Keratinocyte (primary cell): ENCODE results near the gene KLRD1. TPM values are rescaled to one million over a fixed set of nuclear protein-coding genes. Genes with fewer than 3 reads are reported as not detected.

Experiments
- DNase-seq: peaks from one replicate; pipeline ENCODE4 v3.0.0-alpha.2; 2011; ENCODE audit warnings: low read depth, missing footprints, low spot score
- FAIRE-seq: peaks from 2 replicates; lab custom pipeline; 2011; peaks lifted over from hg19 to GRCh38; lab: Jason Lieb, UNC
- H2AFZ ChIP-seq: 2 replicates; pipeline ENCODE4 v1.6.0; 2012; ENCODE audit warnings: low read length, control low read depth, inconsistent platforms; ENCODE audit not compliant: control insufficient read depth
- H3K27ac ChIP-seq: 2 replicates; pipeline ENCODE4 v1.5.1; 2011; ENCODE audit warnings: low read length; ENCODE audit not compliant: control insufficient read depth, insufficient read depth
- H3K27me3 ChIP-seq: 3 replicates; pipeline ENCODE4 v1.6.0; 2011; ENCODE audit warnings: low read length; ENCODE audit not compliant: control insufficient read depth, insufficient read depth; ENCODE audit errors: extremely low read depth
- H3K36me3 ChIP-seq, 2 experiments: 2 replicates in 1 of 2; 3 replicates in 1 of 2; pipeline ENCODE4 v1.5.1; 2011; ENCODE audit warnings: low read length in 2 of 2, mild to moderate bottlenecking in 1 of 2; ENCODE audit not compliant: control insufficient read depth in 2 of 2, insufficient read depth in 2 of 2; ENCODE audit errors: extremely low read depth in 1 of 2
- H3K4me1 ChIP-seq: 3 replicates; pipeline ENCODE4 v1.5.1; 2011; ENCODE audit warnings: low read length; ENCODE audit not compliant: control insufficient read depth, insufficient read depth; ENCODE audit errors: extremely low read depth
- H3K4me2 ChIP-seq: 3 replicates; pipeline ENCODE4 v1.6.0; 2011; ENCODE audit warnings: low read depth, low read length; ENCODE audit not compliant: control insufficient read depth, insufficient read depth; ENCODE audit errors: extremely low read depth
- H3K4me3 ChIP-seq, 3 experiments: fragments of 200-600 bp in 1 of 3; sonication (generic) in 1 of 3; 2 replicates in 2 of 3; 3 replicates in 1 of 3; pipeline ENCODE4 v1.5.1; 2011 to 2016; ENCODE audit warnings: low read length in 3 of 3, mild to moderate bottlenecking in 3 of 3, control low read depth in 2 of 3, inconsistent platforms in 1 of 3, low read depth in 1 of 3, mixed read lengths in 1 of 3, mixed run types in 1 of 3, moderate library complexity in 1 of 3; ENCODE audit not compliant: control insufficient read depth in 2 of 3, insufficient read depth in 2 of 3; ENCODE audit errors: extremely low read depth in 1 of 3
- H3K79me2 ChIP-seq: 2 replicates; pipeline ENCODE4 v1.6.0; 2012; ENCODE audit warnings: low read length; ENCODE audit not compliant: control insufficient read depth, insufficient read depth
- H3K9ac ChIP-seq: 3 replicates; pipeline ENCODE4 v1.6.0; 2011; ENCODE audit warnings: low read length; ENCODE audit not compliant: control insufficient read depth, insufficient read depth; ENCODE audit errors: extremely low read depth
- H3K9me1 ChIP-seq: 3 replicates; pipeline ENCODE4 v1.6.0; 2011; ENCODE audit warnings: low read length; ENCODE audit not compliant: control insufficient read depth, insufficient read depth; ENCODE audit errors: extremely low read depth
- H3K9me3 ChIP-seq: 2 replicates; pipeline ENCODE4 v1.5.1; 2012; ENCODE audit warnings: low read depth, low read length; ENCODE audit not compliant: control insufficient read depth
- H4K20me1 ChIP-seq: 3 replicates; pipeline ENCODE4 v1.6.0; 2011; ENCODE audit warnings: low read length; ENCODE audit not compliant: control insufficient read depth, insufficient read depth; ENCODE audit errors: extremely low read depth
- CTCF ChIP-seq, 3 experiments: IDR thresholded peaks in 1 of 3; conservative IDR thresholded peaks in 1 of 3; optimal IDR thresholded peaks in 1 of 3; 2 replicates in 2 of 3; 3 replicates in 1 of 3; pipeline versions ENCODE3 to v1.5.1; 2011; ENCODE audit warnings: low read length in 3 of 3, mild to moderate bottlenecking in 3 of 3, moderate library complexity in 2 of 3, control low read depth in 1 of 3, inconsistent platforms in 1 of 3; ENCODE audit not compliant: insufficient read depth in 2 of 3; ENCODE audit errors: extremely low read depth in 1 of 3
- EZH2 ChIP-seq: IDR thresholded peaks from one replicate; pipeline ENCODE4 v1.6.1; 2012; ENCODE audit warnings: inconsistent platforms, mild to moderate bottlenecking, low read length, moderate library complexity
- dilution Hi-C: fragments of 300-500 bp; cut with MboI; formaldehyde crosslinking; loops from one replicate; pipeline ENCODE4 v1.7.0; 2020; ENCODE audit warnings: low sequenced_read_pairs; ENCODE audit not compliant: extremely low pct_ligation_motif_present
- polyA plus RNA-seq, 5 experiments: library from polyadenylated mRNA; depleted of rRNA in 3 of 5; stranded (reverse) in 3 of 5; stranded (forward) in 1 of 5; unstranded in 1 of 5; fragments of >200 nt; gene quantifications; 1 replicate in 1 of 5; 2 replicates in 3 of 5; 3 replicates in 1 of 5; pipeline versions ENCODE4 v1.2.1 to v1.2.3, GENCODE V29; 2011 to 2012; ENCODE audit warnings: missing spikeins in 2 of 5, low read depth in 1 of 5, low replicate concordance in 1 of 5

Gene KLRD1
- polyA plus RNA-seq, 1 donor (not counting 4 experiments of a cell fraction or from before 2014, with no cell fraction given) = under 0.01 TPM

GRCh38 chr12:10362828-10363657 lies 55.4 kb downstream of the KLRD1 start:
- H3K9ac ChIP-seq = peak overlapping the region; percentile 86
- peaks cover 44% of the 10 kb centered on the region for H3K4me1 ChIP-seq
- H3K79me2 ChIP-seq = peaks cover 22% of the 10 kb centered on the region
- H3K4me2 ChIP-seq = peak overlapping the region; percentile 90
- H4K20me1 ChIP-seq = no peaks in the 10 kb centered on the region
- TF ChIP-seq CTCF (optimal IDR thresholded peaks at IDR 0.05 in 1 of 3, IDR thresholded peaks at IDR 0.05 in 1 of 3, conservative IDR thresholded peaks at IDR 0.05 in 1 of 3; ENCODE audit: extremely low read depth in 1 of 3, insufficient read depth in 2 of 3, low read length in 3 of 3) (no peak), EZH2 (no peak)
- peak overlapping the region; percentile 67 to 81 (median 80) for H3K4me3 ChIP-seq
- no peak for DNase-seq
- H3K9me1 ChIP-seq = no peaks in the 10 kb centered on the region
- H2AFZ ChIP-seq = peak overlapping the region; percentile 64
- H3K9me3 ChIP-seq = peaks cover 3% of the 10 kb centered on the region
- no peaks in the 10 kb centered on the region for H3K36me3 ChIP-seq
- dilution Hi-C loops = no loop called here
- H3K27ac ChIP-seq = peak overlapping the region; percentile 91
- no peak for FAIRE-seq
- no peaks in the 10 kb centered on the region for H3K27me3 ChIP-seq

GRCh38 chr12:10363658-10363913 lies 55.9 kb downstream of the KLRD1 start:
- Histone ChIP-seq H2AFZ (peak overlapping the region; percentile 64), H3K4me1 (peaks cover 44% of the 10 kb centered on the region)
- dilution Hi-C loops = no loop called here

More at GRCh38 chr12:10363658-10363913, 55.9 kb downstream of the KLRD1 start:
- Histone ChIP-seq H4K20me1 (no peaks in the 10 kb centered on the region), H3K9me1 (no peaks in the 10 kb centered on the region), H3K27me3 (no peaks in the 10 kb centered on the region), H3K79me2 (peaks cover 25% of the 10 kb centered on the region), H3K27ac (peak overlapping the region; percentile 91), H3K36me3 (peaks cover 0 to 1% of the 10 kb centered on the region in 2 experiments), H3K9ac (peak overlapping the region; percentile 86), H3K4me3 (peak overlapping the region; percentile 67 to 81 (median 80)), H3K9me3 (peaks cover 3% of the 10 kb centered on the region), H3K4me2 (peak overlapping the region; percentile 90)
- TF ChIP-seq CTCF (optimal IDR thresholded peaks at IDR 0.05 in 1 of 3, IDR thresholded peaks at IDR 0.05 in 1 of 3, conservative IDR thresholded peaks at IDR 0.05 in 1 of 3; ENCODE audit: extremely low read depth in 1 of 3, insufficient read depth in 2 of 3, low read length in 3 of 3) (no peak), EZH2 (no peak)
- DNase-seq = no peak
- no peak for FAIRE-seq
